Cerebellar nuclear complex (tissue), 1 donor: ENCODE measurements around the gene ARPC1A.
"Not testable (repeated sequence)": the region's sequence is repeated elsewhere in the genome, so short reads cannot be mapped to it uniquely, and the experiment has no call there.

Experiments used
- DNase-seq, 2 experiments: peaks; one replicate each; lab custom pipeline; 2025; lab: John Stamatoyannopoulos, UW

ARPC1A gene

DNA sequence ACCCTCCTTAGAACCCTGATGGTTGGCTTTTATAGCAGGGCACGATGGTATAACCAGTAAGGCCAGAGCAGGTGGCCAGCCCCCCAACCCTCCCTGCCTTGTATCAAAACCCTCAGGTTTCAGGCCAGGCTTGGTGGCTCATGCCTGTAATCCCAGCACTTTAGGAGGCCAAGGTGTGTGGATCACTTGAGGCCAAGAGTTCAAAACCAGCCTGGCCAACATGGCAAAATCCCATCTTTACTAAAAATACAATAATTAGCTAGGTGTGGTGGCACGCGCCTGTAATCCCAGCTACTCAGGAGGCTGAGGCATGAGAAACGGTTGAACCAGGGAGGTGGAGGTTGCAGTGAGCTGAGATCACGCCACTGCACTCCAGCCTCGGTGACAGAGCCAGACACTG lies 3.0 kb upstream of the ARPC1A start:
- not testable (repeated sequence) for DNase-seq

DNA sequence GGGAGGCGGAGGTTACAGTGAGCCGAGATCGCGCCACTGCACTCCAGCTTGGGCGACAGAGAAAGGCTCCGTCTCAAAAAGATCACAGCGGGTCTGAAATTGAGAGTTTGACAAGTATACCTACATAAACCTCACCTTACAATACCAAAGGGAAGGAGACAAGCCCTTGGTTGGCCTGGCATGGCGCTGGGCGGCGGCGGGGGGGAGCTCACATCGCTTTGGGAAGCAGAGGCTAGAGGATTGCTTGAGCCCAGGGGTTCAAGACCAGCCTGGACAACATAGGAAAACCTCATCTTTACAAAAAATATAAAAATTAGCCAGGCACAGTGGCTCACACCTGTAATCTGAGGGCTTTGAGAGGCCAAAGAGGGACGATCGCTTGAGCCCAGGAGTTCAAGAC lies 1.1 kb upstream of the ARPC1A start:
- DNase-seq = no peak

DNA sequence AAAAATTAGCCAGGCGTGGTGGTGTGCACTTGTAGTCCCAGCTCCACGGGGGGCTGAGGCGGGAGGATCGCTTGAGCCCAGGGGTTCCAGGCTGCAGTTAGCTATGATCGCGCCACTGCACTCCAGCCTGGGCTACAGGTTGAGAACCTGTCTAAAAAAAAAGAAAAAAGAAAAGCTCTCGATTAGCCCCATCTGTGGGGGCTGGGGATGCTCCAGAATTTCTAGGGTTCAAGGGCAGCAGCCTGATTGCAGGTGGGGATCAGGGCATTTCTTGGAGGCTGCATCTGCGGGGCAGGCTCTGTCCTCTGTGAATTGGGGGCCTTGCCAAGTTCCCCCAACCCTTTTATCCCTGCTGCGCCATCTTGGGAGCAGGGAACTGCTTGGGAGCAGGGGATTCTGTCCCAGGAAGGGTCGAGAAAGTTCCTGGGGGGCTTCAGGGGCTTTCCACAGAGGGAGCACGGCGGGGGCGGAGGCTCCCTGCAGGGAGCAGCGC lies 651 bp upstream of the ARPC1A start:
- DNase-seq = no peak

DNA sequence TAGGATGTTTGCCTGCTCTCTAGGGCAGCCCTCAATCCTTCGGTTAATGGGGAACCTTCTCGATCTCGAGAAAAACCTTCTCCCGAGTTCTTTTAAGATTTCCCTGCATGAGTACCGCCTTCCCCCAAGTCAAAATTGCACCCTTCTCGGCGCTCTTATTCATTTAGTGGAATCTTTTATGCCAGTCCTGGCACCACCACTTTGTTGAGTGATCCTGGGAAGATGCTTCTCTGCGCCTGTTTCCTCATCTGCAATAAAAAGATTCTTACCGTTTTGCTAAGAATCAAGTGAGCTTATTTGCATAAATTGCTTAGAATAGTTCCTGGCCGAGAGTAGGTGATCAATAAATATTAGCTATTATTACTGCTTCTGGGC lies 697 bp downstream of the ARPC1A start:
- DNase-seq = no peak

DNA sequence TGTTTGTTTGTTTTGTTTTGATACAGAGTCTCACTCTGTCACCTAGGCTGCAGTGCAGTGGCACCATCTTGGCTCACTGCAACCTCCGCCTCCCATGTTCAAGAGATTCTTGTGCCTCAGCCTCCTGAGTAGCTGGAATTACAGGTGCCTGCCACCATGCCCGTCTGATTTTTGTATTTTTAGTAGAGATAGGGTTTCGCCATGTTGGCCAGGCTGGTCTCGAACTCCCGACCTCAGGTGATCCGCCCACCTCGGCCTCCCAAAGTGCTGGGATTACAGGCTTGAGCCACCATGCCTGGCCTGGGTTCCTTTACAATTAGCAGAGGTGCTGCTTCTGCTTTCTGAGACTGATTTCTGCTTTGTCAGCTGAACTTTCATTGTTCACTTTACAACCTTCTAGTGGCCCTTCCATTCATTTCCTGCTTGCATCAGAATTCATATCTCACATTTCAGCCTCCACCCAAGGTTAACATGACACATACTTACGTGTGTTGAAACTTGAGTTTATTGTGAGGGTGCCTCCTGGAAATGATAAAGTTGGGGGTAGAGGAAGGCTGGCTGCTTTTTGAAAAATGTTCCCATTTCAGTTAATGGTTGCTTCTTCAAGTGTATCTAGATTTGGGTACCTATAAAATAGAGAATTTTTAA lies 4.7 kb downstream of the ARPC1A start:
- not testable (repeated sequence) for DNase-seq

DNA sequence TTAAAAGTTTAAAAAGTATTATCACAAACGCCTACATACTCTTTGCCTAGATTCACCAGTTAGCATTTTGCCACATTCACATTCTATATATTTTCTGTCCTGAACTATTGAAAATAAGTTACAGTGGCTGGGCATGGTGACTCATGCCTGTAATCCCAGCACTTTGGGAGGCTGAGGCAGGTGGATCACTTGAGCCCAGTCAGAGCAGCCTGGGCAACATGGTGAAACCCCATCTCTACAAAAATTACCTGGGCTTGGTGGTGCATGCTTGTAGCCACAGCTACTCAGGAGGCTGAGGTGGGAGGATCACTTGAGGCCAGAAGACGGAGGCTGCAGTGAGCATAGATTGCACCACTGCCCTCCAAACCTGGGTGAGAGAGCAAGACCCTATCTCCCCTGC lies 5.3 kb downstream of the ARPC1A start:
- DNase-seq = no peak

DNA sequence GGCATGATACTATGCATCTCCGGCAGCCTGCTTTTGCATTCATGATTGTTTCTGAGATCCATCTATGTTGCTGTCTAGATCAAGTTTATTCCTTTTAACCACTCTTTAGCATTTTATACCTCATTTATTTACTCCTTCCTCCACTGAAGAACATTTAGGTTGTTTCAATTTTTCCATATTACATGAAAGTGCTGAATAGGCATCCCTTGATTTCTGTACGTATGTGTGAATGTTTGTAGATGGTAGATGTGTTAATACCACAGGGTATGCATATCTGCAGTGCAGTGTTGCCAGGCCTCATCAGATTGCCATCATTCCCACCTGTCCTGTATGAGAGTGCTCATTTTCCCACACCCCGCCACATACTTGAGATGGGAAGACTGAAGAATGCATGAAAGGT lies 13.9 kb downstream of the ARPC1A start:
- no peak for DNase-seq

DNA sequence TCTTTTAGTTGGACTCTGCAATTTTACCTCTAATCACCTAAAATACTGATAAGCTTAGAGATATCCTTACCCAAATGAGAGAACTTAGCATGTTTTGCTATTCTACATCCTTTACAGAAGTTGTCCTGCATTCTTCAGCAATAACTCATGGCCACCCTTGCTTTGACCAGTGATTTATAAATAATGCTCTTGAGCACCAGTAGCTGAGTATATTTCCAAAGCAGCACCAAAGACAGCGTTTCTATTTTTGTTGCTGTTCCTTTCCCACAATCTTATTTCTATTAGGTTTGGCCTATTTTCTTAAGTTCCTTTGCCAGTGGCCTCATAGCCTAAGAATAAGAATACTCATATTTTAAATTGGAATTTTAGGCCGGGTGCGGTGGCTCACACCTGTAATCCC lies 15.0 kb downstream of the ARPC1A start:
- DNase-seq = no peak

DNA sequence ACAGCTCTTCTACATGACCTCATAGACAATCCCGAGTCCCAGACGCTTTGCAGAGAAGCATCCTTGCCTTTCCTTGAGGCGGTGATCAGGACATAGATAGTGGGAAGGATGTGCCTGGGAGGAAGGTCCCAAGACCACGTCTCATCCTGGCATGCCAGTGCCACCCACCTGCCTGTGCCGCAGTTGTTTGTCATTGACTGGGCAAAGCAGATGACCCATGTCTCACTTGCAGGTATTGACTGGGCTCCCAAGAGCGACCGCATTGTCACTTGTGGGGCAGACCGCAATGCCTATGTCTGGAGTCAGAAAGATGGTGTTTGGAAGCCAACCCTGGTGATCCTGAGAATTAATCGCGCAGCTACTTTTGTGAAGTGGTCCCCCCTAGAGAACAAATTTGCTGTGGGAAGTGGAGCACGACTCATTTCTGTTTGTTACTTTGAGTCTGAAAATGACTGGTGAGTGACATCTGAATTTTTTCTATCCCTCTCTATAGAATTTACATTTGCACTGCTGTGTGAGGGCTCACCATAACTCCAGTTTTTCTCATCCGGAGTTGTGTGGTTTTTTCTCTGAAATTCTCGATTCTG lies 18.5 kb downstream of the ARPC1A start:
- no peak for DNase-seq

DNA sequence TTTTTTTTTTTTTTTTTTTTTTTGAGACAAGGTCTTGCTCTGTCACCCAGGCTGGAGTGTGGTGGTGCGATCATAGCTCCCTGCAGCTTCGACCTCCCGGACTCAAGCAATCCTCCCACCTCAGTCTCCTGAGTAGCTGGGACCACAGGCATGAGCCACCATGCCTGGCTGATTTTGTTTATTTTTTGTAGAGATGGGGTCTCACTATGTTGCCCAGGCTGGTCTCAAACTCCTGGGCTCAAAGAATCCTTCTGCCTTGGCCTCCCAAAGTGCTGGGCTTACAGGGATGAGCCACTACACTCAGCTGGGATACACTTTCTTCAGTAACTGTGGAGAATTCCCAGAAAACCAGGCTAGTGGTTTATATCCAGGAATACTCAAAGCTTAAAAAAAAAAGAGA lies 24.9 kb downstream of the ARPC1A start:
- DNase-seq = not testable (repeated sequence)

DNA sequence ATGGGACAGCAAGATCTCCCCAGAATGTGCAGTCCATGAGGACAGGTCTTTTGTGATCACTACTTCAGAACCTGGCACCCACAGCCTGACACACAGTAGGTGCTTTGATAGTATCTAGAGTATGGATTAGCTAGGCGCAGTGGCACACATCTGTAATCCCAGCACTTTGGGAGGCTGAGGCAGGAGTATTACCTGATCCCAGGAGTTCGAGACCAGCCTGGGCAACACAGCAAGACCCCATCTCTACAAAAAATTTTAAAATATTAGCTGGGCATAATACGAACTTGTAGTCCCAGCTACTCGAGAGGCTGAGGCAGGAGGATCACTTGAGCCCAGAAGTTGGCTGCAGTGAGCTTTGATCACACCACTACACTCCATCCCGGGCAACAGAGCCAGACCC lies 26.5 kb downstream of the ARPC1A start:
- no peak for DNase-seq

DNA sequence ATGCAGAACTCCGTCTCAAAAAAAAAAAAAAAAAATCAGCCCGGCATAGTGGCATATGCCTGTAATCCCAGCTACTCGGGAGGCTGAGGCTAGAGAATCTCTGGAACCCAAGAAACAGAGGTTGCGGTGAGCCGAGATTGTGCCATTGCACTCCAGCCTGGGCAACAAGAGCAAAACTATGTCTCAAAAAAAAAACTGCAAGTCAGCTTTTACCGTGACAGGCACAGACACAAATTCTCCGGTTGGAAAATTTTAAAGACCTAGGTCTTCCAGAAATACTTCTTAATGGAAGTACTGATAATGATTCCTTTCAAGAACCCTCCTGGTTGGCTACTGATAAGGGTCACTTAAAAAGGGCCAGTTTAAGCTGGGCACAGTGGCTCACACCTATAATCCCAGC lies 29.4 kb downstream of the ARPC1A start:
- DNase-seq = no peak

DNA sequence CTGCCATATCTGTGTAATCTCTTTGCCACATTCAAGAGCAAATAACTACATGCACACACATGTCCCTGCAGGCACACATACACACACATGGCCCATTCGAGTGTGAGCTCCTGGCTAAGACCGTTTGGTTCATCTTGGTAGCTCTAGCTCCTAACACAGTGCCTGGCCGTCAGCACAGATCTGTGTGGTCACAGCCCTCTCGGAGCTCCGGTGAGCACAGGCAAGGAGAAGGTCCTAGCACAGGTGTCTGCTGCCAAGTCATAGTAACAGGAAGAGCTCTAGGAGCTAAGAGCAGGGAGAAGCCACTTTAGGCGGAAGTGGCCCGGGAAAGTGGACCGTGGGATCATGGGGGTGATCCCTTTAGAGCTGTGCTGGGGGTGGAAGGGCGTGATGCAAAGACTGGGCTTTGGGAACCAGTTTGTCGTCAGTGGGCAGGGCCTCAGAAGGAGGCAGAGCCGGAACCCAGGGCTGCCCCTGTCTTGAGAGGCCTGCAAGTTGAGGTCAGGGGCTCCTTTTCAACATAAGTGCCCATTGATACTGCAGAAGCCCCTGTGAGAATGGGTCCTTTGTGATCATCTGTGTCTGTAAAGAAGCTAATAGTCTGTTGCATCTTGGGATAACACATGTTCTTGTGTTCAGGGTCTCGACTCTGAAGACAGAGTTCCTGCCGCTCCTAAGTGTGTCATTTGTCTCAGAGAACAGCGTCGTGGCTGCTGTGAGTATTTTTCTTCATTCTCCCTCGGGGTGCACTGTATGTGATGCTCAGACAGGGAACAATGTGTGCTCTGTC lies 32.2 kb downstream of the ARPC1A start:
- no peak for DNase-seq

DNA sequence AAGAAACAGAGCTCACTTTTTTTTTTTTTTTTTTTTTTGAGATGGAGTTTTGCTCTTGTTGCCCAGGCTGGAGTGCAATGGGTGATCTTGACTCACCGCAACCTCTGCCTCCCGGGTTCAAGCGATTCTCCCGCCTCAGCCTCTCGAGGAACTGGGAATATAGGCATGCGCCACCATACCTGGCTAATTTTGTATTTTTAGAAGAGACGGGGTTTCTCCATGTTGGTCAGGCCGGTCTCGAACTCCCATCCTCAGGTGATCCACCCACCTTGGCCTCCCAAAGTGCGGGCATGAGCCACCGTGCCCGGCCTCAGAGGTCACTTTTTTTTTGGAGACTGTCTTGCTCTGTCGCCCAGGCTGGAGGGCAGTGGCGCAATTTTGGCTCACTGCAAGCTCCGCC lies 32.8 kb downstream of the ARPC1A start:
- not testable (repeated sequence) for DNase-seq

DNA sequence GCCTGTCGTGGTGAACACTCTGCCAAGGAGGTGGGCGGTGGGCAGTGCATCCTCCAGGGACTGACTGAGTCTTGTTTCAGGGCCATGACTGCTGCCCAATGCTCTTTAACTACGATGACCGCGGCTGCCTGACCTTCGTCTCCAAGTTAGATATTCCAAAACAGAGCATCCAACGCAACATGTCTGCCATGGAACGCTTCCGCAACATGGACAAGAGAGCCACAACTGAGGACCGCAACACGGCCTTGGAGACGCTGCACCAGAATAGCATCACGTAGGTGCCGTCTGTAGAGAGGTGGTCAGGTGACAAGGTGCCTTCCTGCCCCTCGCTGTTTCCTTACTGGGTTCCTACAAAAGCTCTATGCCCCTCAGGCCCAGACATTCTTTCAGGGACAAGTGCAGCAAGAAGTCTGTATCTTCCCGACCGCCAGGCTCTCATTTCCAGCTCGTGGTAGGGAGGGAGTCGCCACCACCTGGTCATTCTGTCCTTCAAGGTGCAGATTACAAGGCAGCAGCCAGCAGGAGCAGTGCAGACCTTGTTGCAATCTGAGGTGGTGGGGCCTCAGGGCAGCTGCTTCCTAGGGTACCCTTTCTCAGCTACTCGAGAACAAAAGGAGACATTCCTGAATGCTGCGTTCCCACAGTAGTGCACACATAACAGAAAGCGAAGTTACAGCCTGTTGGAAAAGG lies 33.9 kb downstream of the ARPC1A start:
- DNase-seq = no peak

DNA sequence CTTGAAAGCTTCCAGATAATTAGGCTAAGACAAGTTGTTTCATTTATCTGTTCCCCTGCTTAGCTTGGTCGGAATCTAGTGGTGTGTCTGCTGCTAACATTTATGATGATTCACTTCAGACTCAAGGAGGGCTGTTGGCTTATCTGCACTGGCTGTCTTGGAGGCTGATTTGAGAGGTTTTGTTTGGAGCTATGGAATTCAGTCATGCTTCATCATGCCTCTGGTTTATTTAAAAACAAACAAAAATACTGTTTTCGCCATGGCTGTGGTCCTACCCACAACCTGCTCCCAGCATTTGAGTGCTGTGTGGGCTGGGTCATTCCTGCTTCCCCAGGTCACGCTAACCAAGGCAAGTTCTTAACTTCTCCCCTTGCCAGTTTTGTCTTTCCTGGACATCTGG lies 37.1 kb downstream of the ARPC1A start:
- no peak for DNase-seq

DNA sequence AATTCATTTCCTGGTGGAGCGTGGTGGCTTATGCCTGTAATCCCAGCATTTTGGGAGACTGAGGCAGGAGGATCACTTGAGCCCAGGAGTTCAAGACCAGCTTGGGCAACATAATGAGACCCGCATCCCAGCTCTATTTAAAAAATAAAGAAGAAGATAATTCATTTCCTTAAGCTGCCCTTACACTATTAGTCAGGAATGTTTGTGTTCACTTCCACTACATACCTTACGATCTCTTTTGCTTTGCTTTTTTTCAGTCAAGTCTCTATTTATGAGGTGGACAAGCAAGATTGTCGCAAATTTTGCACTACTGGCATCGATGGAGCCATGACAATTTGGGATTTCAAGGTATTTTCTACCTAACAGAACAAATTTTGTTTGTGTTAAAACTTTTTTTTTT lies 37.6 kb downstream of the ARPC1A start:
- DNase-seq = no peak

DNA sequence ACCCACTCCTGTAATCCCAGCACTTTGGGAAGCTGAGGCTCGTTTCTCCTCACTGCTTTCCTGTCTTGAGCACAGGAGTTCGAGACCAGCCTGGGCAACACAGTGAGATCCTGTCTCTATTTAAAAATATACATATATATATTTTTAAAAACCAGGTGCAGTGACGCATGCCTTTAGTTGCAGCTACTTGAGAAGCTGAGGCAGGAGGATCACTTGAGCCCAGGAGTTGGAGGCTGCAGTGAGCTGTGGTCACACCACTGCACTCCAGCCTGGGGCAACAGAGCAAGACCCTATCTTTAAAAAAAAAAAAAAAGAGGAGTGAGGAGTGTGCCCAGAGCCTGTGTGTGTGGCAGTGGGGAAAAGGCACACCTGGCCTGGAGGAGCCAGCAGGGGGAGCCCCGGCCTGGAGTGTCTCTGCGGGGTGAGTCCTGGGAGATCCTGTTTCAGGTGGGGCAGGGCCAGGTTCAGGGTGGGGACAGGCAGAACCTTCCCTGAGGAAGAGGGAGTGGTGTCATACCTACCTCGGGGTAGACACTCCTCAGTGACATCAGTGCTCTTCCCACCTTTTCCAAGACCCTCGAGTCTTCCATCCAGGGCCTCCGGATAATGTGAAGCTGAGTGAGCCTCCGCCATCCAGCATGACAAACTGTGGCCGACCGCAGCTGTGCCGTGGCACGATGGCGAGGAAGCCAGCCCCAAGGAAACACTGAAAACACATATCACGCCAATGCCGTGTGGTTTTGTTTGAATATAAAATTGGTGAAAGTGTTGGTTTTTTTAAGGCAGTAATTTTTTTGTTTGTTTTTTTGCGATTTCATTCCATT lies 39.8 kb downstream of the ARPC1A start:
- no peak for DNase-seq

DNA sequence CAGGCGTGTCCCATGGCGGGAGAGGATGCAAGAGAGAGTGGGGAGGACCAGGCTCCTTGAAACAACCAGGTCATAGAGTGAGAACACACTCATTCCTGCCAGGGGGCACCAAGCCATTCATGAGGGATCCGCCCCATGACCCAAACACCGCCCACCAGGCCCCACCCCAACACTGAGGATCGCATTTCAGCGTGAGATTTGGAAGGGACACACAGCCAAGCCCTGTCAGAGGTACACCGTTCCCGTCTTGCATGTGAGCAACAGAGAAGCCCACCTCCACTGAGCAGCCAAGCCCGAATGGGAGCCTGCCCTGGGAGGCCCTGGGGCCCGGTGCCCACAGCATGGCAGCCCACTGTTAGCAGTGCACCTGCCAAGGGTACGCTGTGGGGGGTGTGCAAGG lies 40.9 kb downstream of the ARPC1A start:
- no peak for DNase-seq

DNA sequence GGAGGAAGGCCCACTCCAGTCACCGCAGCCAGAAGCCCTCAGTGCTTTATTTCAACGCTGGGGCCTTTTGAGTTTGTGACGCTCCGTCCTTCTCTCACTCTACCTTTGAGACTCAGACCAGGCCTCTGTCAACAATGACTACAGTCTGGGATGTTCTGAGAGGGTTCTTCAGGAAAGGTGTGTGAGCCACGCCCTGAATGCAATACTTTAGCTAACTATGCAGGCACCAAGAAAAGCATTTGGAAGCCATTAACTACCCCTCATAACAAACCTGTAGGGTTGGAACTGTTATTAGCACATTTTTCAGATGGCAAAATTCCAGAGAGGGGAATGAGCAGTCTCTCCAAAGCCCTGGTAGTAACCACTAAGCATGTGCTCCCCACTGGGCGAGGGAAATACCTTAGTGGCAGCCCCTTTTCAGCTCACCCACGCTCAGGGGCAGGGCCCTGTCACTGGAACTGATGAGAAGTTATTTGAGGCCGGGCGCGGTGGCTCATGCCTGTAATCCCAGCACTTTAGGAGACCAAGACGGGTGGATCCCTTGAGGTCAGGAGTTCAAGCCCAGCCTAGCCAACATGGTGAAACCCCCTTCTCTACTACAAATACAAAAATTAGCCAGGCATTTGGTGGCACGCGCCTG lies 43.2 kb downstream of the ARPC1A start:
- DNase-seq = no peak

DNA sequence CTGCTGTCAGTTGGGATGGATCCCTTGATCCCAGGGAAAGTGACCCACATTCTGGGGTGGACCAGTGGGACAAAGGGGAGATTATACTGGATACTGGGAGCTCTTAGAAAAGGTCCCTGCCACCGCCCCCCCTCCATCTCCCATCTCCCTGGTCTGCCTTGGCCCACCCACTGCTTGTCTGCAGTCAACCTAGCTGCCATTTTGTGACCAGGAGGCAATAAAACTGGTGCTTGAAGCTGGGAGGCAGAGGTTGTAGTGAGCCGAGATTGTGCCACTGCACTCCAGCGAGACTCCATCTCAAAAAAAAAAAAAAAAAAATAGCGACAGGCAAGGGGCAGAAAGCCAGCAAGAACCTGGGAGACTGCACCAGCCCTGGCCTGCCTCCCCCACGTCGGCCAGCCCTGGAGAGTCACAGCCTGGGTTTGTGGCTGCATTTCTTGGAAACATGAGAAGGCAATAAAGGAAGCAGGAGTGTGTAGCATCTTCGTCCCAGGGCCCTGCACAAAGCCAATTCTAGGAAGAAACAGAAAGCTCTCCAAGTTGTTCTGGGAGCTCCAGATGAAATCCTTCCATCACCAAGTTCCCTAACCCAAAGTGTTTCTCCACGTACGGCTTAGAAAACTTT lies 44.2 kb downstream of the ARPC1A start:
- no peak for DNase-seq
